ENCODE results near the gene PROM1.

Gene PROM1

DNA sequence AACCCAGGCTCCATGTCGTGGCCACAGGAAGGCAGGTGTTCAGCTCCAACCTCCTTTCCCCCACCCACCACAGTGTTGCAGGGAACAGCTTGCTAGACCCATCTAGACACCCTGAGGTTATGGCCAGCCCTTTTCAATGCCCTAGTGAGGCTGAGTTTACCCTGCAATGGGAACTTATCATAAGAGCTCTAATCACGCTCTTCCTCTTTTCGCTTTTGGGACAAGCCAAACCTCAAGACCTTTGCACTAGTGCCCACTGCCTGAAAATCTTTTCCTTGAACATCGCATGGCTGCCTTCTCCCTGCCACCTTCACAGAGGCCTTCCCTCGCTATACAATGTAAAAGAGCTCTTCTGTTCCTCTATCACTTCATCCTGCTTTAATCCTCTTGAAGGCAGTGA, 118.5 kb downstream of the PROM1 start:
- no peak overlapping the region for H2AFZ ChIP-seq (ENCODE audit: low read length, unreplicated experiment)
- no peak overlapping the region for H3K27ac ChIP-seq (ENCODE audit: low read depth, low read length)
- no peaks in the 10 kb centered on the region for H3K36me3 ChIP-seq (ENCODE audit: insufficient read depth, low read length)
- no peaks in the 10 kb centered on the region for H3K4me1 ChIP-seq (ENCODE audit: control insufficient read depth, insufficient read depth, low read length, unreplicated experiment)
- H3K27me3 ChIP-seq (ENCODE audit: insufficient read depth, low read length), result peaks cover 31% of the 10 kb centered on the region
- no peak overlapping the region for H3K4me3 ChIP-seq (ENCODE audit: low read depth, low read length)
- H3K79me2 ChIP-seq (ENCODE audit: control insufficient read depth, insufficient read depth, low read length, unreplicated experiment), result no peaks in the 10 kb centered on the region

GRCh38 chr4:15964159-15964558, 119.7 kb downstream of the PROM1 start:
- Histone ChIP-seq H3K27me3 (ENCODE audit: insufficient read depth, low read length) (peaks cover 35% of the 10 kb centered on the region), H3K4me3 (ENCODE audit: low read depth, low read length) (no peak overlapping the region), H3K36me3 (ENCODE audit: insufficient read depth, low read length) (no peaks in the 10 kb centered on the region), H3K4me1 (ENCODE audit: control insufficient read depth, insufficient read depth, low read length, unreplicated experiment) (no peaks in the 10 kb centered on the region), H3K27ac (ENCODE audit: low read depth, low read length) (no peak overlapping the region), H3K79me2 (ENCODE audit: control insufficient read depth, insufficient read depth, low read length, unreplicated experiment) (no peaks in the 10 kb centered on the region), H2AFZ (ENCODE audit: low read length, unreplicated experiment) (no peak overlapping the region)

- no peak overlapping the region for H3K27ac ChIP-seq (ENCODE audit: low read depth, low read length)
- H3K79me2 ChIP-seq (ENCODE audit: control insufficient read depth, insufficient read depth, low read length, unreplicated experiment), result no peaks in the 10 kb centered on the region
- H3K36me3 ChIP-seq (ENCODE audit: insufficient read depth, low read length), result no peaks in the 10 kb centered on the region
- peaks cover 29% of the 10 kb centered on the region for H3K27me3 ChIP-seq (ENCODE audit: insufficient read depth, low read length)
- no peak overlapping the region for H2AFZ ChIP-seq (ENCODE audit: low read length, unreplicated experiment)
- H3K4me3 ChIP-seq (ENCODE audit: low read depth, low read length), result no peak overlapping the region
- H3K4me1 ChIP-seq (ENCODE audit: control insufficient read depth, insufficient read depth, low read length, unreplicated experiment), result no peaks in the 10 kb centered on the region
These were observed 120.2 kb downstream of the PROM1 start for GRCh38 chr4:15963576-15963975.

DNA sequence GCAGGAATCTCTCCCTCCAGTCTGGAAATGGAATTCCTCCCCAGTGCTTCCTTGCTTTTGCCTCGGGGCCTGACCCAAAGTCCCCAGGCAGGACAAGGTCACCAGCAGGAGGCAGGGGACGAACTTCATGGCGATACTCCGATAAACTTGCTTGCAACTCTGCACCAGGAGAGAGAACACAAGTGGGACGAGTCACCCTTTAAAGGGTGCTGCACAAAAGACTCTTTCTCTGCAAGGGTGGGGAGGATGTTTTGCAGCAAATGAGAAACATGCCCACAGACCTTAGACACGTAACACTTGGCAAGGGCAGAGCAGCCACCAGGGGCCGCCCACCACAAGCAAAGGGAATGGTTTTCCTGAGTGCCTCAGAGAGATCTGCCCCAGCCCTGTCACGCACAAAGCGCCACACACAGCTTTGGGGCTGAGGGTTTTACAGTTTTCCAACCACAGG, 120.8 kb downstream of the PROM1 start, which contains the start of gene FGFBP2:
Gene FGFBP2 (minus strand): TSS at position 175 of the 451 bp plus-strand sequence. CDS start 46 bp downstream, at position 129.
- Histone ChIP-seq H3K36me3 (ENCODE audit: insufficient read depth, low read length) (no peaks in the 10 kb centered on the region), H3K27me3 (ENCODE audit: insufficient read depth, low read length) (peaks cover 25% of the 10 kb centered on the region), H3K4me3 (ENCODE audit: low read depth, low read length) (no peak within 1 kb of the TSS), H2AFZ (ENCODE audit: low read length, unreplicated experiment) (no peak within 1 kb of the TSS), H3K4me1 (ENCODE audit: control insufficient read depth, insufficient read depth, low read length, unreplicated experiment) (no peaks in the 10 kb centered on the region), H3K79me2 (ENCODE audit: control insufficient read depth, insufficient read depth, low read length, unreplicated experiment) (no peaks in the 10 kb centered on the region), H3K27ac (ENCODE audit: low read depth, low read length) (no peak within 1 kb of the TSS)

DNA sequence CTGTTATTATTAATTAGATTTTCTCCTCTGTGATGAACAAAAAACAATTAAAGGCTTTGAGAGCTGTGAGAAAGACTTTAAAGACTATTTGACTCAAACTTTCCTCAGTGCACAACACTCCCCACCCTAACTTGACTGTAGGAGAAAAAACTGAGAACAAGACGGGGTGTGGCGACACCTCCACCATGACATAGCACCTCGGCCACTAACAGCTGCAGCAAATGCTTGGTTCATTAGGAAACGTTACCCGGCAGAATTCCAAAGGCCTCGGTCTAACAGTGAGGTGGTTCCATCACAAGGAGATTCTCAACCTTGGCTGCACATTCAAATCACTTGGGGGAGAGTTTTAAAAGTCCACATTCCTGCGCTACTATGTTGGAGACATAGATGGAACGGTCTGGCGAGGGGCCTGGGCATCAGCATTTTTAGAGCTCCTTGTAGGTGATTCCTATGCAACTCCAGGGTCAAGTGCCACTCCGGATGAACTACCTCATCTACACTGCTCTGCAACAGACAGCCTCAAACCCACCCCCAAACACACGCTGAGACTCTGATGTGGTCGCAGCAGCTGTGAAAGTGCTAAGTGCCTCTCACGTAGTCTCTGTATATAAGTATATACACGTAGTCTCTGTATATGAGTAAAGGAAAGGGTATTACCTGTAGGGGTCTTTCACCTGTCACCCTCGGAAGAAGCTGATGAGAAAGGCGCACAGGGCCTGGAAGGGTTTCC, 121.9 kb downstream of the PROM1 start:
- Histone ChIP-seq H2AFZ (ENCODE audit: low read length, unreplicated experiment) (no peak overlapping the region), H3K79me2 (ENCODE audit: control insufficient read depth, insufficient read depth, low read length, unreplicated experiment) (no peaks in the 10 kb centered on the region), H3K4me1 (ENCODE audit: control insufficient read depth, insufficient read depth, low read length, unreplicated experiment) (no peaks in the 10 kb centered on the region), H3K27me3 (ENCODE audit: insufficient read depth, low read length) (peaks cover 20% of the 10 kb centered on the region), H3K36me3 (ENCODE audit: insufficient read depth, low read length) (no peaks in the 10 kb centered on the region), H3K27ac (ENCODE audit: low read depth, low read length) (no peak overlapping the region), H3K4me3 (ENCODE audit: low read depth, low read length) (no peak overlapping the region)

- Histone ChIP-seq H3K27me3 (ENCODE audit: insufficient read depth, low read length) (peaks cover 9% of the 10 kb centered on the region), H2AFZ (ENCODE audit: low read length, unreplicated experiment) (no peak overlapping the region), H3K79me2 (ENCODE audit: control insufficient read depth, insufficient read depth, low read length, unreplicated experiment) (no peaks in the 10 kb centered on the region), H3K4me3 (ENCODE audit: low read depth, low read length) (no peak overlapping the region), H3K27ac (ENCODE audit: low read depth, low read length) (no peak overlapping the region), H3K4me1 (ENCODE audit: control insufficient read depth, insufficient read depth, low read length, unreplicated experiment) (no peaks in the 10 kb centered on the region), H3K36me3 (ENCODE audit: insufficient read depth, low read length) (no peaks in the 10 kb centered on the region)
These were observed 125.3 kb downstream of the PROM1 start for GRCh38 chr4:15958562-15958961.

GRCh38 chr4:15956179-15956850, 127.5 kb downstream of the PROM1 start:
- H3K27me3 ChIP-seq (ENCODE audit: insufficient read depth, low read length), result peaks cover 9% of the 10 kb centered on the region
- no peaks in the 10 kb centered on the region for H3K79me2 ChIP-seq (ENCODE audit: control insufficient read depth, insufficient read depth, low read length, unreplicated experiment)
- no peaks in the 10 kb centered on the region for H3K36me3 ChIP-seq (ENCODE audit: insufficient read depth, low read length)
- H3K4me3 ChIP-seq (ENCODE audit: low read depth, low read length), result no peak overlapping the region
- H3K4me1 ChIP-seq (ENCODE audit: control insufficient read depth, insufficient read depth, low read length, unreplicated experiment), result no peaks in the 10 kb centered on the region
- no peak overlapping the region for H3K27ac ChIP-seq (ENCODE audit: low read depth, low read length)
- no peak overlapping the region for H2AFZ ChIP-seq (ENCODE audit: low read length, unreplicated experiment)

- Histone ChIP-seq H3K79me2 (ENCODE audit: control insufficient read depth, insufficient read depth, low read length, unreplicated experiment) (no peaks in the 10 kb centered on the region), H2AFZ (ENCODE audit: low read length, unreplicated experiment) (no peak overlapping the region), H3K27ac (ENCODE audit: low read depth, low read length) (no peak overlapping the region), H3K27me3 (ENCODE audit: insufficient read depth, low read length) (peaks cover 5% of the 10 kb centered on the region), H3K4me1 (ENCODE audit: control insufficient read depth, insufficient read depth, low read length, unreplicated experiment) (no peaks in the 10 kb centered on the region), H3K4me3 (ENCODE audit: low read depth, low read length) (no peak overlapping the region), H3K36me3 (ENCODE audit: insufficient read depth, low read length) (no peaks in the 10 kb centered on the region)
These were observed 128.2 kb downstream of the PROM1 start for GRCh38 chr4:15955670-15956069.

- H2AFZ ChIP-seq (ENCODE audit: low read length, unreplicated experiment), result no peak overlapping the region
- H3K4me3 ChIP-seq (ENCODE audit: low read depth, low read length), result no peak overlapping the region
- H3K27me3 ChIP-seq (ENCODE audit: insufficient read depth, low read length), result no peaks in the 10 kb centered on the region
- no peaks in the 10 kb centered on the region for H3K36me3 ChIP-seq (ENCODE audit: insufficient read depth, low read length)
- H3K4me1 ChIP-seq (ENCODE audit: control insufficient read depth, insufficient read depth, low read length, unreplicated experiment), result no peaks in the 10 kb centered on the region
- no peaks in the 10 kb centered on the region for H3K79me2 ChIP-seq (ENCODE audit: control insufficient read depth, insufficient read depth, low read length, unreplicated experiment)
- H3K27ac ChIP-seq (ENCODE audit: low read depth, low read length), result no peak overlapping the region
These were observed 130.2 kb downstream of the PROM1 start for GRCh38 chr4:15953625-15954024.

- Histone ChIP-seq H3K27ac (ENCODE audit: low read depth, low read length) (no peak overlapping the region), H3K4me3 (ENCODE audit: low read depth, low read length) (no peak overlapping the region), H3K4me1 (ENCODE audit: control insufficient read depth, insufficient read depth, low read length, unreplicated experiment) (no peaks in the 10 kb centered on the region), H3K79me2 (ENCODE audit: control insufficient read depth, insufficient read depth, low read length, unreplicated experiment) (no peaks in the 10 kb centered on the region), H2AFZ (ENCODE audit: low read length, unreplicated experiment) (no peak overlapping the region), H3K36me3 (ENCODE audit: insufficient read depth, low read length) (no peaks in the 10 kb centered on the region), H3K27me3 (ENCODE audit: insufficient read depth, low read length) (no peaks in the 10 kb centered on the region)
These were observed 132.0 kb downstream of the PROM1 start for GRCh38 chr4:15951781-15952180.

DNA sequence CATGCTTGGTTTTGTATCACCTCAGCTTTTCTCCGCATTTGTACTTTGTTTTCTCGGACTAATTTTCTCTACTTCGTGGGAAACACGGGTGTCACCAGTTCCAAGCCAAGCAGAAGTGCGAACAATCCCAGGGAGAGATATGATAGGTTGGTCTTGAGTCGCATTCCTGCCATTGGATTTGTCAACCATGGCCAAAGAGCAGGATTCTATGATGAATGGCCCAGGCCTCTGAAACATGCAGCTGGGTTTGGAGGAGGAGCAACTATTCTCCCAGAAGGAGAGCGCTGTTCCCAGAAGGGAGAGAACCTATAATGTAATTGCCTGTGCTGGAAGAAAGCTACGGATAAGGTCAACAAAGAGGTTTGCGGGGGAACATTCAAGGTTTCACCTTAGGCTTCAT, 135.0 kb downstream of the PROM1 start:
- no peaks in the 10 kb centered on the region for H3K27me3 ChIP-seq (ENCODE audit: insufficient read depth, low read length)
- H3K4me1 ChIP-seq (ENCODE audit: control insufficient read depth, insufficient read depth, low read length, unreplicated experiment), result no peaks in the 10 kb centered on the region
- H3K27ac ChIP-seq (ENCODE audit: low read depth, low read length), result no peak overlapping the region
- no peaks in the 10 kb centered on the region for H3K36me3 ChIP-seq (ENCODE audit: insufficient read depth, low read length)
- H3K79me2 ChIP-seq (ENCODE audit: control insufficient read depth, insufficient read depth, low read length, unreplicated experiment), result no peaks in the 10 kb centered on the region
- no peak overlapping the region for H2AFZ ChIP-seq (ENCODE audit: low read length, unreplicated experiment)
- no peak overlapping the region for H3K4me3 ChIP-seq (ENCODE audit: low read depth, low read length)

All from ACC112 (cell line).